Astrocyte (in vitro differentiated cells and primary cell): ENCODE results near the gene MUC6. TPM values are rescaled to one million over a fixed set of nuclear protein-coding genes. Genes with fewer than 3 reads are reported as not detected.

ENCODE experiments used
- DNase-seq: peaks from one replicate; pipeline ENCODE4 v3.0.0-alpha.2; 2010; ENCODE audit warnings: low read depth
- FAIRE-seq: peaks from 2 replicates; lab custom pipeline; 2011; peaks lifted over from hg19 to GRCh38; lab: Jason Lieb, UNC
- H2AFZ ChIP-seq: 2 replicates; pipeline ENCODE4 v1.6.0; 2012; ENCODE audit warnings: low read depth, low read length, inconsistent platforms
- H3K27ac ChIP-seq: 2 replicates; pipeline ENCODE4 v1.5.1; 2011; ENCODE audit warnings: low read depth, low read length, inconsistent platforms
- H3K27me3 ChIP-seq: 2 replicates; pipeline ENCODE4 v1.6.0; 2011; ENCODE audit warnings: low read length, inconsistent platforms; ENCODE audit not compliant: insufficient read depth
- H3K36me3 ChIP-seq: 2 replicates; pipeline ENCODE4 v1.5.1; 2011; ENCODE audit warnings: low read length, inconsistent platforms; ENCODE audit not compliant: insufficient read depth
- H3K4me1 ChIP-seq: 2 replicates; pipeline ENCODE4 v1.5.1; 2011; ENCODE audit warnings: low read length, inconsistent platforms; ENCODE audit not compliant: insufficient read depth
- H3K4me2 ChIP-seq: 2 replicates; pipeline ENCODE4 v1.6.0; 2012; ENCODE audit warnings: low read length, inconsistent platforms
- H3K4me3 ChIP-seq: 2 replicates; pipeline ENCODE4 v1.5.1; 2011; ENCODE audit warnings: low read depth, mild to moderate bottlenecking, low read length, inconsistent platforms; ENCODE audit not compliant: insufficient read depth
- H3K79me2 ChIP-seq: 2 replicates; pipeline ENCODE4 v1.6.0; 2012; ENCODE audit warnings: mild to moderate bottlenecking, low read length, inconsistent platforms; ENCODE audit not compliant: insufficient read depth
- H3K9ac ChIP-seq: 2 replicates; pipeline ENCODE4 v1.6.0; 2012; ENCODE audit warnings: mild to moderate bottlenecking, low read length, inconsistent platforms
- H3K9me3 ChIP-seq: 2 replicates; pipeline ENCODE4 v1.5.1; 2012; ENCODE audit warnings: low read depth, mild to moderate bottlenecking, low read length, inconsistent platforms; ENCODE audit not compliant: insufficient read depth
- H4K20me1 ChIP-seq: 2 replicates; pipeline ENCODE4 v1.6.0; 2012; ENCODE audit warnings: low read length, inconsistent platforms; ENCODE audit not compliant: insufficient read depth
- H3K27ac Mint-ChIP-seq: one replicate; pipeline ENCODE4 v1.8.0; 2021; ENCODE audit warnings: mild to moderate bottlenecking, mixed read lengths; ENCODE audit not compliant: unreplicated experiment
- H3K27me3 Mint-ChIP-seq: one replicate; pipeline ENCODE4 v1.8.0; 2021; ENCODE audit warnings: low read depth, mixed read lengths; ENCODE audit not compliant: unreplicated experiment
- H3K36me3 Mint-ChIP-seq: one replicate; pipeline ENCODE4 v1.8.0; 2021; ENCODE audit warnings: low read depth, mixed read lengths; ENCODE audit not compliant: unreplicated experiment
- H3K4me1 Mint-ChIP-seq: one replicate; pipeline ENCODE4 v1.8.0; 2021; ENCODE audit warnings: low read depth, mixed read lengths; ENCODE audit not compliant: unreplicated experiment
- H3K4me3 Mint-ChIP-seq: one replicate; pipeline ENCODE4 v1.8.0; 2021; ENCODE audit warnings: mild to moderate bottlenecking, moderate library complexity, mixed read lengths; ENCODE audit not compliant: unreplicated experiment
- H3K9me3 Mint-ChIP-seq: one replicate; pipeline ENCODE4 v1.8.0; 2021; ENCODE audit warnings: mild to moderate bottlenecking, mixed read lengths; ENCODE audit not compliant: unreplicated experiment
- CTCF ChIP-seq: IDR thresholded peaks from 2 replicates; pipeline ENCODE4 v1.5.1; 2011; ENCODE audit warnings: low read depth, mild to moderate bottlenecking, inconsistent platforms, low read length, moderate library complexity; ENCODE audit not compliant: insufficient read depth
- EZH2 ChIP-seq: IDR thresholded peaks from 2 replicates; pipeline ENCODE4 v1.6.1; 2012; ENCODE audit warnings: mild to moderate bottlenecking, low read length, inconsistent platforms; ENCODE audit not compliant: insufficient read depth
- total RNA-seq: library from RNA; stranded (reverse); gene quantifications from 2 replicates; pipeline ENCODE4 v1.2.1, GENCODE V29; 2021

MUC6 gene
- total RNA-seq, 1 donor from 2014 or later = not detected

- Mint-ChIP-seq H3K27me3 (peaks cover 9% of the 10 kb centered on the region), H3K4me3 (no peak overlapping the region), H3K27ac (no peak overlapping the region), H3K4me1 (no peaks in the 10 kb centered on the region), H3K9me3 (peaks cover 2% of the 10 kb centered on the region), H3K36me3 (peaks cover 2% of the 10 kb centered on the region)
- H3K27me3 ChIP-seq = no peaks in the 10 kb centered on the region
- FAIRE-seq (no peak), DNase-seq (no peak)
- no peak for TF ChIP-seq EZH2
- TF ChIP-seq CTCF = no peak
- no peaks in the 10 kb centered on the region for H3K36me3 ChIP-seq
- no peaks in the 10 kb centered on the region for H3K9me3 ChIP-seq
- H3K4me3 ChIP-seq = no peak overlapping the region
- H3K27ac ChIP-seq = no peak overlapping the region
- no peaks in the 10 kb centered on the region for H3K4me1 ChIP-seq
- peaks cover 4% of the 10 kb centered on the region for H4K20me1 ChIP-seq
- no peak overlapping the region for H2AFZ ChIP-seq
- H3K9ac ChIP-seq = no peak overlapping the region
- no peak overlapping the region for H3K4me2 ChIP-seq
- H3K79me2 ChIP-seq = no peaks in the 10 kb centered on the region
Observed at GRCh38 chr11:1034456-1035295, 1.8 kb downstream of the MUC6 start.

GRCh38 chr11:1034001-1034400, 2.5 kb downstream of the MUC6 start:
- Mint-ChIP-seq H3K36me3 (peaks cover 2% of the 10 kb centered on the region), H3K27me3 (peaks cover 6% of the 10 kb centered on the region), H3K4me1 (no peaks in the 10 kb centered on the region), H3K4me3 (no peak overlapping the region), H3K27ac (no peak overlapping the region), H3K9me3 (peaks cover 2% of the 10 kb centered on the region)
- TF ChIP-seq CTCF = no peak
- Histone ChIP-seq H3K27ac (no peak overlapping the region), H3K36me3 (no peaks in the 10 kb centered on the region), H3K27me3 (no peaks in the 10 kb centered on the region), H3K4me3 (no peak overlapping the region), H3K4me2 (no peak overlapping the region), H3K9me3 (no peaks in the 10 kb centered on the region), H4K20me1 (peaks cover 4% of the 10 kb centered on the region), H3K9ac (no peak overlapping the region), H2AFZ (no peak overlapping the region), H3K79me2 (no peaks in the 10 kb centered on the region), H3K4me1 (no peaks in the 10 kb centered on the region)
- FAIRE-seq = no peak
- no peak for DNase-seq
